ENCODE data around the gene MANSC4.

MANSC4 gene

GRCh38 chr12:27800819-27801218, 20.8 kb upstream of the MANSC4 start:
- DNase-seq (ENCODE audit: low read depth) = no peak

GRCh38 chr12:27797301-27798025, 17.4 kb upstream of the MANSC4 start:
- no peak for DNase-seq (ENCODE audit: low read depth)

- no peak for DNase-seq (ENCODE audit: low read depth)
These were observed 16.1 kb upstream of the MANSC4 start for GRCh38 chr12:27796128-27796527.

GRCh38 chr12:27794818-27795584, 15.0 kb upstream of the MANSC4 start:
- DNase-seq (ENCODE audit: low read depth) = no peak

GRCh38 chr12:27790179-27790578, 10.1 kb upstream of the MANSC4 start:
- no peak for DNase-seq (ENCODE audit: low read depth)

- DNase-seq (ENCODE audit: low read depth) = no peak
These were observed 7.5 kb upstream of the MANSC4 start for GRCh38 chr12:27787559-27787958.

- DNase-seq (ENCODE audit: low read depth) = no peak
These were observed 6.0 kb upstream of the MANSC4 start for GRCh38 chr12:27785882-27786570.

GRCh38 chr12:27782481-27782880, 2.4 kb upstream of the MANSC4 start:
- DNase-seq (ENCODE audit: low read depth) = no peak

GRCh38 chr12:27781680-27782079, 1.6 kb upstream of the MANSC4 start:
- DNase-seq (ENCODE audit: low read depth) = no peak

- peak; percentile 1 for DNase-seq (ENCODE audit: low read depth)
These were observed 774 bp upstream of the MANSC4 start for GRCh38 chr12:27780612-27781408.

- no peak for DNase-seq (ENCODE audit: low read depth)
These were observed 568 bp downstream of the MANSC4 start for GRCh38 chr12:27779416-27779919.

GRCh38 chr12:27778206-27778605, 1.8 kb downstream of the MANSC4 start:
- no peak for DNase-seq (ENCODE audit: low read depth)

GRCh38 chr12:27777141-27777540, 2.9 kb downstream of the MANSC4 start:
- no peak for DNase-seq (ENCODE audit: low read depth)

- no peak for DNase-seq (ENCODE audit: low read depth)
These were observed 7.5 kb downstream of the MANSC4 start for GRCh38 chr12:27772328-27773049.

- no peak for DNase-seq (ENCODE audit: low read depth)
These were observed 8.3 kb downstream of the MANSC4 start for GRCh38 chr12:27771481-27772327.

- DNase-seq (ENCODE audit: low read depth) = no peak
These were observed 10.8 kb downstream of the MANSC4 start for GRCh38 chr12:27769142-27769673.

- no peak for DNase-seq (ENCODE audit: low read depth)
These were observed 13.4 kb downstream of the MANSC4 start for GRCh38 chr12:27766587-27766986.

GRCh38 chr12:27762757-27763156, 17.3 kb downstream of the MANSC4 start:
- no peak for DNase-seq (ENCODE audit: low read depth)

GRCh38 chr12:27756670-27757195, 23.3 kb downstream of the MANSC4 start:
- no peak for DNase-seq (ENCODE audit: low read depth)

- DNase-seq (ENCODE audit: low read depth) = no peak
These were observed 25.2 kb downstream of the MANSC4 start for GRCh38 chr12:27754795-27755194.

Measured in activated T-helper 1 cell treated with Interleukin-2 at 50 U/mL for 16 hours (primary cell).